CD4-positive, CD25-positive, alpha-beta regulatory T cell (primary cell): ENCODE measurements around the gene SMIM13. TPM values are rescaled to one million over a fixed set of nuclear protein-coding genes. Genes with fewer than 3 reads are reported as not detected.
A peak's percentile ranks its signal among the peaks of the same experiment; 100 is the strongest.

Source experiments
- ATAC-seq, 2 donors: fragments of 150-1000 bp; cut with Tn5 transposase; one replicate each; pipeline ENCODE4 v1.10.0; 2021; ENCODE audit warnings: low read depth in 2 of 2, moderate number of reproducible peaks in 2 of 2, moderate library complexity in 1 of 2
- DNase-seq, 3 donors: peaks; one replicate each; pipeline versions ENCODE4 v3.0.0 to v3.0.0-alpha.2; 2012 to 2022; ENCODE audit warnings: mixed read lengths in 1 of 3
- H3K27ac ChIP-seq: one replicate; pipeline ENCODE4 v1.7.0; 2013; ENCODE audit warnings: mild to moderate bottlenecking, low read length; ENCODE audit not compliant: insufficient read depth, poor library complexity, severe bottlenecking
- H3K27me3 ChIP-seq: one replicate; pipeline ENCODE4 v1.7.0; 2013; ENCODE audit warnings: low read length; ENCODE audit not compliant: control insufficient read depth, insufficient read depth
- H3K36me3 ChIP-seq: one replicate; pipeline ENCODE4 v1.7.0; 2013; ENCODE audit warnings: mild to moderate bottlenecking, low read length, moderate library complexity; ENCODE audit not compliant: control insufficient read depth, insufficient read depth
- H3K4me1 ChIP-seq: 2 replicates; pipeline ENCODE4 v1.7.0; 2013; ENCODE audit warnings: mild to moderate bottlenecking, low read length; ENCODE audit not compliant: insufficient read depth, control insufficient read depth, poor library complexity, severe bottlenecking
- H3K4me3 ChIP-seq: one replicate; pipeline ENCODE4 v1.7.0; 2013; ENCODE audit warnings: low read depth, mild to moderate bottlenecking, low read length, moderate library complexity
- H3K9me3 ChIP-seq, 2 experiments: 1 replicate in 1 of 2; 2 replicates in 1 of 2; pipeline ENCODE4 v1.7.0; 2013; ENCODE audit warnings: low read length in 2 of 2, mild to moderate bottlenecking in 1 of 2, moderate library complexity in 1 of 2; ENCODE audit not compliant: control insufficient read depth in 2 of 2
- H3K27ac Mint-ChIP-seq, 3 donors: one replicate each; pipeline ENCODE4 v1.8.0; 2020 to 2022; ENCODE audit warnings: mild to moderate bottlenecking in 3 of 3, mixed read lengths in 3 of 3, moderate library complexity in 2 of 3
- H3K27me3 Mint-ChIP-seq: one replicate; pipeline ENCODE4 v1.8.0; 2022; ENCODE audit warnings: mild to moderate bottlenecking, mixed read lengths
- H3K36me3 Mint-ChIP-seq: one replicate; pipeline ENCODE4 v1.8.0; 2020; ENCODE audit warnings: mixed read lengths
- H3K4me1 Mint-ChIP-seq, 4 donors: one replicate each; pipeline ENCODE4 v1.8.0; 2020 to 2022; ENCODE audit warnings: mixed read lengths in 4 of 4, mild to moderate bottlenecking in 1 of 4
- H3K4me3 Mint-ChIP-seq, 4 donors: one replicate each; pipeline ENCODE4 v1.8.0; 2020 to 2022; ENCODE audit warnings: mild to moderate bottlenecking in 4 of 4, mixed read lengths in 4 of 4, moderate library complexity in 3 of 4
- H3K9me3 Mint-ChIP-seq, 7 donors: one replicate each; pipeline ENCODE4 v1.8.0; 2020 to 2022; ENCODE audit warnings: mixed read lengths in 7 of 7, mild to moderate bottlenecking in 3 of 7, moderate library complexity in 2 of 7
- polyA plus RNA-seq, 4 donors: library from polyadenylated mRNA; unstranded; fragments of 300-500 nt; fragmentation: Illumina TruSeq; gene quantifications; one replicate each; pipeline ENCODE4 v1.2.3, GENCODE V29; 2021
- total RNA-seq: library from RNA; stranded (reverse); gene quantifications from one replicate; pipeline ENCODE4 v1.2.3, GENCODE V29; 2022

Gene SMIM13
- total and polyA plus RNA-seq, 5 donors from 2014 or later: 1.4 to 9.7 (median 3.1) TPM

DNA sequence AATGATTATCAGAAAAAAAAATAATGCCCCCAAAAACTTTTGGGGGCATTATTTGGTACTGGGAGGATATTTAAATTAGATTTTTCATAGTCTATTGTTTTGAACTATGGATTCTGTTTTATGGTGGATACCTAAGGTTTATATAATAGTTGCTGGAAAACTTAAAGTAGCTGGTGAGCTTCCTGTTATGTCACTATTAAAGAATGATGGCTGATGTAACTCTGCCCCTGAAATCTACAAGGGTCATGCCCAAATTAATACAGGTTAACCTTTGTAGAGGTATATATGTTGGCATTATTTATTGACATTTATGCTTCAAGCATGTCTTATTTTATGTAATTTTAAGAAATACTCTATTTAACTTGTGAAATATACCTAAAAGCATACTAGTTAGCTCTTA lies 43.2 kb downstream of the SMIM13 start:
- H3K36me3 Mint-ChIP-seq: peaks cover 14% of the 10 kb centered on the region
- no peak overlapping the region for H3K4me3 Mint-ChIP-seq
- Histone ChIP-seq H3K36me3 (peaks cover 16% of the 10 kb centered on the region), H3K4me1 (no peaks in the 10 kb centered on the region), H3K27ac (no peak overlapping the region), H3K9me3 (no peaks in the 10 kb centered on the region), H3K27me3 (no peaks in the 10 kb centered on the region), H3K4me3 (no peak overlapping the region)
- H3K4me1 Mint-ChIP-seq: peaks cover 0 to 17% (median 4%) of the 10 kb centered on the region in 4 donors
- no peaks in the 10 kb centered on the region for H3K27me3 Mint-ChIP-seq
- no peak overlapping the region for H3K27ac Mint-ChIP-seq
- ATAC-seq (no peak), DNase-seq (no peak)
- peaks cover 0 to 2% (median 0%) of the 10 kb centered on the region in 7 donors for H3K9me3 Mint-ChIP-seq

GRCh38 chr6:11139051-11139960 lies 45.7 kb downstream of the SMIM13 start:
- Mint-ChIP-seq H3K9me3 (peaks cover 0 to 2% (median 0%) of the 10 kb centered on the region in 7 donors), H3K36me3 (peaks cover 11% of the 10 kb centered on the region), H3K4me1 (peaks cover 0 to 12% (median under 1%) of the 10 kb centered on the region in 4 donors), H3K27me3 (no peaks in the 10 kb centered on the region), H3K27ac (no peak overlapping the region), H3K4me3 (no peak overlapping the region)
- no peak for DNase-seq
- H3K4me3 ChIP-seq: no peak overlapping the region
- H3K9me3 ChIP-seq: no peaks in the 10 kb centered on the region
- no peaks in the 10 kb centered on the region for H3K27me3 ChIP-seq
- no peak overlapping the region for H3K27ac ChIP-seq
- peaks cover 14% of the 10 kb centered on the region for H3K36me3 ChIP-seq
- ATAC-seq: no peak
- no peaks in the 10 kb centered on the region for H3K4me1 ChIP-seq

DNA sequence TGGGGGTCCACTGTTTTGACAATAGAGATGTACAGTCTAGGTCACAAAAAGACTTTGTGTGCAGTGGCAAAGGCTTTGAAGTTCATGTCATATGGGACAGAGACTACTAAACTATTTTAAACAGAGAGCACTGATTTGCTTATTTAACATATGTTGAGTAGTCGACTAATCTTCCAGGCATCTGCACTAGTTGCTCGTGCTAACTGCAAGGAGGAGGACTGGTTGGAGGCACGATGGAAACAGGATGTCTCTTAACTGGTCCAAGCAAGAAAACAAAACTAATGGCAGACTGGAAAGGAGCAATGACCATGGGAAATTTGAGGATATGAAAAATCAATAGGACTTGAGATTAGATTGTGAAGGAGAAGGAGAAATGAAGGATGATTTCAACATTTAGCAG lies 46.4 kb downstream of the SMIM13 start:
- Mint-ChIP-seq H3K9me3 (peaks cover 0 to 2% (median 0%) of the 10 kb centered on the region in 7 donors), H3K4me1 (peaks cover 0 to 12% (median 2%) of the 10 kb centered on the region in 4 donors), H3K36me3 (peaks cover 5% of the 10 kb centered on the region), H3K27ac (no peak overlapping the region), H3K27me3 (no peaks in the 10 kb centered on the region), H3K4me3 (no peak overlapping the region)
- DNase-seq (no peak), ATAC-seq (no peak)
- no peaks in the 10 kb centered on the region for H3K9me3 ChIP-seq
- no peaks in the 10 kb centered on the region for H3K27me3 ChIP-seq
- no peak overlapping the region for H3K27ac ChIP-seq
- H3K4me1 ChIP-seq: peaks cover 3% of the 10 kb centered on the region
- H3K36me3 ChIP-seq: peaks cover 7% of the 10 kb centered on the region
- no peak overlapping the region for H3K4me3 ChIP-seq

DNA sequence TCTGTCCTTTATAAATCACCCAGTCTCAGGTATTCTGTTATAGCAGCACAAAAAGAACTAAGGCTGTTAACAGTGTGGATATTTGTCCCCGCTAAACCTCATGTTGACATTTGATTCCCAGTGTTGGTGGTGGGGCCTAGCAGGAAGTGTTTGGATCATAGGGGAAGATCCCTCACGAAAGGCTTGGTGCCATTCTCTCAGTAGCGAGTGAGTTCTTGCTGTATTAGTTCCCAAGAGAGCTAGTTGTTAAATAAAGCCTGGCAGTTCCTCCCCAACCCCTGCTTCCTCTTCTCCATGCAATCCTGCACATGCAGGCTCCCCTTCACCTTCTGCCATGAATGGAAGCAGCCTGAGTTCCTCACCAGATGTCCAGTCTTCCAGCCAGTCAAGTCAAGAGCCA lies 47.7 kb downstream of the SMIM13 start:
- H3K36me3 Mint-ChIP-seq: no peaks in the 10 kb centered on the region
- Histone ChIP-seq H3K4me3 (no peak overlapping the region), H3K4me1 (peaks cover 3% of the 10 kb centered on the region), H3K9me3 (no peaks in the 10 kb centered on the region), H3K36me3 (no peaks in the 10 kb centered on the region), H3K27ac (no peak overlapping the region), H3K27me3 (no peaks in the 10 kb centered on the region)
- no peak overlapping the region for H3K27ac Mint-ChIP-seq
- H3K4me1 Mint-ChIP-seq: peaks cover 0 to 12% (median 2%) of the 10 kb centered on the region in 4 donors
- DNase-seq (no peak), ATAC-seq (no peak)
- H3K9me3 Mint-ChIP-seq: peaks cover 0 to 2% (median 0%) of the 10 kb centered on the region in 7 donors
- no peak overlapping the region for H3K4me3 Mint-ChIP-seq
- H3K27me3 Mint-ChIP-seq: no peaks in the 10 kb centered on the region

- ATAC-seq: no peak
- H3K36me3 Mint-ChIP-seq: no peaks in the 10 kb centered on the region
Measured at GRCh38 chr6:11142296-11143027, 48.8 kb downstream of the SMIM13 start.

GRCh38 chr6:11143394-11144371 lies 50.0 kb downstream of the SMIM13 start:
- Mint-ChIP-seq H3K36me3 (no peaks in the 10 kb centered on the region), H3K4me3 (no peak overlapping the region), H3K27ac (no peak overlapping the region), H3K4me1 (peaks cover 0 to 8% (median 2%) of the 10 kb centered on the region in 4 donors), H3K9me3 (peaks cover 0 to 2% (median 0%) of the 10 kb centered on the region in 7 donors), H3K27me3 (peaks cover 5% of the 10 kb centered on the region)
- DNase-seq (no peak), ATAC-seq (no peak)
- no peaks in the 10 kb centered on the region for H3K27me3 ChIP-seq
- no peak overlapping the region for H3K27ac ChIP-seq
- H3K4me1 ChIP-seq: peaks cover 3% of the 10 kb centered on the region
- H3K9me3 ChIP-seq: no peaks in the 10 kb centered on the region
- H3K4me3 ChIP-seq: no peak overlapping the region
- no peaks in the 10 kb centered on the region for H3K36me3 ChIP-seq

More at GRCh38 chr6:11142296-11143027, 48.8 kb downstream of the SMIM13 start:
- H3K27me3 ChIP-seq: no peaks in the 10 kb centered on the region
- no peak for DNase-seq
- no peaks in the 10 kb centered on the region for H3K9me3 ChIP-seq
- Mint-ChIP-seq H3K27me3 (no peaks in the 10 kb centered on the region), H3K27ac (no peak overlapping the region), H3K4me3 (no peak overlapping the region), H3K9me3 (peaks cover 0 to 2% (median 0%) of the 10 kb centered on the region in 7 donors), H3K4me1 (peaks cover 0 to 12% (median 2%) of the 10 kb centered on the region in 4 donors)
- H3K36me3 ChIP-seq: no peaks in the 10 kb centered on the region
- peaks cover 3% of the 10 kb centered on the region for H3K4me1 ChIP-seq
- no peak overlapping the region for H3K4me3 ChIP-seq
- H3K27ac ChIP-seq: no peak overlapping the region

DNA sequence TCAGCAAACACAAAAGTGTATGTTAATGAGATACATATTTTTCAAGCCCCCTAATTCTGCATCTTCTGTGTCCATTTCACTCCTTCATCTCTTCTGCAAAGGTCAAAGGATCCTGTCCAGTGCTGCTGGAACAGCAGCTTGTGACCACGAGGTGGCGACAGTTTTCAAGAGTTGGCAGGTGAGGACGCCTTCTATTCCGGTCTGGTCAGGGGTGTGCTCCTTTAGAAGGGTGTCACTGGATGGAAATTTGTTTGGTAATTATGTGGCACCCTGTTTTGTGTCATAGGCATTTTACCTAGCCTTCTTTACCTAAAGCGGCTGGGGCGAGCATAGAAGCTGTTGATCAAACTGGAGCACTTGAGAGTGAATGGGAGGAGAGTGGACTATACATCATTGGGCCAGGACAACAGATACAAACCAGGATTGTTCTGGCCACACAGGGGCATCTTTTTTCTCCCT lies 50.8 kb downstream of the SMIM13 start:
- H3K4me1 Mint-ChIP-seq: peaks cover 0 to 4% (median under 1%) of the 10 kb centered on the region in 4 donors
- no peak overlapping the region for H3K27ac ChIP-seq

More for the DNA sequence above, 50.8 kb downstream of the SMIM13 start:
- H3K4me3 ChIP-seq: no peak overlapping the region
- Mint-ChIP-seq H3K4me3 (no peak overlapping the region), H3K27me3 (peaks cover 5% of the 10 kb centered on the region), H3K9me3 (peaks cover 0 to 2% (median 0%) of the 10 kb centered on the region in 7 donors), H3K27ac (no peak overlapping the region), H3K36me3 (peaks cover under 1% of the 10 kb centered on the region)
- ATAC-seq (peak; percentile 63 to 77), DNase-seq (peak; percentile 58 to 78 (median 66))
- H3K9me3 ChIP-seq: no peaks in the 10 kb centered on the region
- peaks cover 3% of the 10 kb centered on the region for H3K4me1 ChIP-seq
- no peaks in the 10 kb centered on the region for H3K27me3 ChIP-seq
- H3K36me3 ChIP-seq: no peaks in the 10 kb centered on the region
